GM19395 (cell line): ENCODE results near the gene AGBL4.

Experiments
- ATAC-seq: cut with Tn5 transposase; IDR thresholded peaks from one replicate; pipeline ENCODE4 v1.9.1; 2021; ENCODE audit warnings: mild to moderate bottlenecking, moderate library complexity; ENCODE audit not compliant: unreplicated experiment

The AGBL4 gene

GRCh38 chr1:48784301-48784700 lies 1239.5 kb downstream of the AGBL4 start:
- no peak for ATAC-seq

- no peak for ATAC-seq
Measured at GRCh38 chr1:48777219-48777895, 1246.4 kb downstream of the AGBL4 start.

GRCh38 chr1:48776393-48777218 lies 1247.1 kb downstream of the AGBL4 start, which contains the start of gene BEND5:
Gene BEND5 (minus strand): TSS chr1:48776891. CDS start chr1:48776831, 60 bp downstream.
- ATAC-seq: no peak

- ATAC-seq: no peak
Measured at GRCh38 chr1:48775831-48776392, 1247.8 kb downstream of the AGBL4 start.

- peak; percentile 65 for ATAC-seq
Measured at GRCh38 chr1:48773133-48773532, 1250.6 kb downstream of the AGBL4 start.

GRCh38 chr1:48772211-48772610 lies 1251.5 kb downstream of the AGBL4 start:
- no peak for ATAC-seq

- ATAC-seq: no peak
Measured at GRCh38 chr1:48771561-48771960, 1252.2 kb downstream of the AGBL4 start.

- ATAC-seq: no peak
Measured at GRCh38 chr1:48767975-48768510, 1255.7 kb downstream of the AGBL4 start.

GRCh38 chr1:48765335-48765734 lies 1258.4 kb downstream of the AGBL4 start:
- ATAC-seq: no peak

- ATAC-seq: no peak
Measured at GRCh38 chr1:48761986-48762385, 1261.8 kb downstream of the AGBL4 start.

GRCh38 chr1:48761411-48761810 lies 1262.3 kb downstream of the AGBL4 start:
- ATAC-seq: no peak

GRCh38 chr1:48760857-48761256 lies 1262.9 kb downstream of the AGBL4 start:
- no peak for ATAC-seq

- ATAC-seq: no peak
Measured at GRCh38 chr1:48758976-48759375, 1264.8 kb downstream of the AGBL4 start.

GRCh38 chr1:48757363-48757762 lies 1266.4 kb downstream of the AGBL4 start:
- peak; percentile 63 for ATAC-seq

- ATAC-seq: no peak
Measured at GRCh38 chr1:48756683-48757316, 1267.0 kb downstream of the AGBL4 start.

GRCh38 chr1:48753293-48753692 lies 1270.5 kb downstream of the AGBL4 start:
- no peak for ATAC-seq

- ATAC-seq: peak; percentile 95
Measured at GRCh38 chr1:48750109-48750508, 1273.6 kb downstream of the AGBL4 start.

GRCh38 chr1:48749068-48749467 lies 1274.7 kb downstream of the AGBL4 start:
- ATAC-seq: no peak

- ATAC-seq: no peak
Measured at GRCh38 chr1:48746906-48747305, 1276.8 kb downstream of the AGBL4 start.

- no peak for ATAC-seq
Measured at GRCh38 chr1:48744032-48744431, 1279.7 kb downstream of the AGBL4 start.

GRCh38 chr1:48743480-48743879 lies 1280.3 kb downstream of the AGBL4 start:
- no peak for ATAC-seq
